IMR-90 (cell line): Measurements from ENCODE around the gene RAD51B. TPM values are rescaled to one million over a fixed set of nuclear protein-coding genes. Genes with fewer than 3 reads are reported as not detected.

Experiments
- MAFK ChIP-seq: IDR thresholded peaks from 2 replicates; pipeline ENCODE4 v1.6.1; 2012; ENCODE audit warnings: low read depth, low read length, improper control_type of control experiment
- MXI1 ChIP-seq: IDR thresholded peaks from 2 replicates; pipeline ENCODE4 v1.6.1; 2012; ENCODE audit warnings: low read depth, mild to moderate bottlenecking, low read length, moderate library complexity, borderline replicate concordance
- RCOR1 ChIP-seq: IDR thresholded peaks from 2 replicates; pipeline ENCODE4 v1.6.1; 2012; ENCODE audit warnings: mild to moderate bottlenecking, low read length, improper control_type of control experiment; ENCODE audit not compliant: insufficient replicate concordance
- polyA plus RNA-seq, 3 experiments: library from polyadenylated mRNA; depleted of rRNA; stranded (reverse); fragments of >200 nt; gene quantifications; 2 replicates each; pipeline ENCODE4 v1.2.3, GENCODE V29; 2012; ENCODE audit warnings: low replicate concordance in 1 of 3
- total RNA-seq: library from RNA; depleted of rRNA; stranded (reverse); fragments of >200 nt; gene quantifications from 2 replicates; pipeline ENCODE4 v1.2.3, GENCODE V29; 2012

Gene RAD51B
- total and polyA plus RNA-seq, 2 of the 4 experiments (the other 2 are of a cell fraction): 5.1 to 18.8 TPM

GRCh38 chr14:68684466-68685418, 865.2 kb downstream of the RAD51B start (continued):
- TF ChIP-seq MAFK (no peak), RCOR1 (no peak), MXI1 (no peak)
